Measurements from ENCODE around the gene FN3KRP. TPM values are rescaled to one million over a fixed set of nuclear protein-coding genes. Genes with fewer than 3 reads are reported as not detected.

FN3KRP gene
- total and polyA plus RNA-seq, 2 of the 13 experiments (the other 11 are each of a cell fraction or from before 2014, with no cell fraction given) = 22.4 to 28.2 TPM

DNA sequence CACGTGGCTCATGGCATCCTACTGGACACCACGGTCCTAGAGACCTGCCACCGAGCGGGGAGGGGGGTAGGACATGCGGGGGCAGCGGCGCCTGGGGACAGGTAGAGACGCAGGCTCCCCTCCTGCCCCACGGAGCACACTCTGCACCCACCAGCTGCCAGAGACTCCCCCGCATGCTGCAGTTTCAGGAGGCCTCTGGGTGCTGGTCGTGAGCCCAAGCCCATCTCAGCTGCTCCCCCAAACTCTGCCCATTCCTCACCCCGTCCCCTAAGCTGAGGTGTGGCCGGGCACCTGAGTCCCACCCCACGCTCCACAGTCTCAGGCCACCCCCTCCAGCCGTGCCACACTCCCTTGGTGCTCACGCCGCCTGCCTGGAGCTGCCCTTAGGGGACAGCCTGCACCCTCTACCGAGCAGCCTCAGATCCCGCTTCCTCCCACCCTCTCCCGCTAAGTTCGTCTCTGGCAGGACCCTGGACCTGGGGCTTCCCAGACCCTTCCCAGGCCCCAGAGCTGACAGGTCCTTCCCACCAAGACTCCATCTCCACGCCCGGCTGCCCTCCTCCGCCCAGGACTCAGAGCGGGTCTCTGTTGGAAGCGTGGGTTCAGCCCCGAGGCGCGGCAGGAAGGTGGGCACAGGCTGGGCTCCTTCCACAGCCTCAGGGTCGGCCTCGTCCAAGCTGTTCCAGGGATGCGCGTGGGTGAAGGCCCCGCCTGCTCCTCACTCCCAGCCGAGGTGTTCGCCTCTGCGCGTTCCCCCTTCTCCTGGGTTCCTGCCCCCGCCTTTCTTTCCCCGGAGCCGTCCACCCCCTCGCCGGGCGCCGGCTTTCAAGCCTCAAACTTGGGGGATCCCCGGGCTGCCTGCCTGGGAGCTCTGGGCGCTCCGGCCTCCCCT, 19.3 kb upstream of the FN3KRP start (continued):
- TF ChIP-seq, protein P1, sequence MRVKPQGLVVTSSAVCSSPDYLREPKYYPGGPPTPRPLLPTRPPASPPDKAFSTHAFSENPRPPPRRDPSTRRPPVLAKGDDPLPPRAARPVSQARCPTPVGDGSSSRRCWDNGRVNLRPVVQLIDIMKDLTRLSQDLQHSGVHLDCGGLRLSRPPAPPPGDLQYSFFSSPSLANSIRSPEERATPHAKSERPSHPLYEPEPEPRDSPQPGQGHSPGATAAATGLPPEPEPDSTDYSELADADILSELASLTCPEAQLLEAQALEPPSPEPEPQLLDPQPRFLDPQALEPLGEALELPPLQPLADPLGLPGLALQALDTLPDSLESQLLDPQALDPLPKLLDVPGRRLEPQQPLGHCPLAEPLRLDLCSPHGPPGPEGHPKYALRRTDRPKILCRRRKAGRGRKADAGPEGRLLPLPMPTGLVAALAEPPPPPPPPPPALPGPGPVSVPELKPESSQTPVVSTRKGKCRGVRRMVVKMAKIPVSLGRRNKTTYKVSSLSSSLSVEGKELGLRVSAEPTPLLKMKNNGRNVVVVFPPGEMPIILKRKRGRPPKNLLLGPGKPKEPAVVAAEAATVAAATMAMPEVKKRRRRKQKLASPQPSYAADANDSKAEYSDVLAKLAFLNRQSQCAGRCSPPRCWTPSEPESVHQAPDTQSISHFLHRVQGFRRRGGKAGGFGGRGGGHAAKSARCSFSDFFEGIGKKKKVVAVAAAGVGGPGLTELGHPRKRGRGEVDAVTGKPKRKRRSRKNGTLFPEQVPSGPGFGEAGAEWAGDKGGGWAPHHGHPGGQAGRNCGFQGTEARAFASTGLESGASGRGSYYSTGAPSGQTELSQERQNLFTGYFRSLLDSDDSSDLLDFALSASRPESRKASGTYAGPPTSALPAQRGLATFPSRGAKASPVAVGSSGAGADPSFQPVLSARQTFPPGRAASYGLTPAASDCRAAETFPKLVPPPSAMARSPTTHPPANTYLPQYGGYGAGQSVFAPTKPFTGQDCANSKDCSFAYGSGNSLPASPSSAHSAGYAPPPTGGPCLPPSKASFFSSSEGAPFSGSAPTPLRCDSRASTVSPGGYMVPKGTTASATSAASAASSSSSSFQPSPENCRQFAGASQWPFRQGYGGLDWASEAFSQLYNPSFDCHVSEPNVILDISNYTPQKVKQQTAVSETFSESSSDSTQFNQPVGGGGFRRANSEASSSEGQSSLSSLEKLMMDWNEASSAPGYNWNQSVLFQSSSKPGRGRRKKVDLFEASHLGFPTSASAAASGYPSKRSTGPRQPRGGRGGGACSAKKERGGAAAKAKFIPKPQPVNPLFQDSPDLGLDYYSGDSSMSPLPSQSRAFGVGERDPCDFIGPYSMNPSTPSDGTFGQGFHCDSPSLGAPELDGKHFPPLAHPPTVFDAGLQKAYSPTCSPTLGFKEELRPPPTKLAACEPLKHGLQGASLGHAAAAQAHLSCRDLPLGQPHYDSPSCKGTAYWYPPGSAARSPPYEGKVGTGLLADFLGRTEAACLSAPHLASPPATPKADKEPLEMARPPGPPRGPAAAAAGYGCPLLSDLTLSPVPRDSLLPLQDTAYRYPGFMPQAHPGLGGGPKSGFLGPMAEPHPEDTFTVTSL (CRISPR knock-in tag; IDR thresholded peaks at IDR 0.05; ENCODE audit: borderline replicate concordance) = no peak
- TF ChIP-seq NONO (IDR thresholded peaks at IDR 0.05) = no peak
- TF ChIP-seq NONO (CRISPR knock-in tag; conservative IDR thresholded peaks at IDR 0.05) = no peak
- no peak for TF ChIP-seq MTF1 (CRISPR knock-in tag; IDR thresholded peaks at IDR 0.05)
- no peak for TF ChIP-seq ZNF703 (CRISPR knock-in tag; IDR thresholded peaks at IDR 0.05; ENCODE audit: borderline replicate concordance)
- no peak for TF ChIP-seq SP5 (CRISPR knock-in tag; IDR thresholded peaks at IDR 0.05; ENCODE audit: borderline replicate concordance, low read depth)
- TF ChIP-seq ZNF788 (CRISPR knock-in tag; IDR thresholded peaks at IDR 0.05; ENCODE audit: borderline replicate concordance) = no peak
- TF ChIP-seq PRPF4 (IDR thresholded peaks at IDR 0.05; ENCODE audit: low read depth, low read length, poor library complexity, severe bottlenecking) = no peak
- TF ChIP-seq, protein P2, sequence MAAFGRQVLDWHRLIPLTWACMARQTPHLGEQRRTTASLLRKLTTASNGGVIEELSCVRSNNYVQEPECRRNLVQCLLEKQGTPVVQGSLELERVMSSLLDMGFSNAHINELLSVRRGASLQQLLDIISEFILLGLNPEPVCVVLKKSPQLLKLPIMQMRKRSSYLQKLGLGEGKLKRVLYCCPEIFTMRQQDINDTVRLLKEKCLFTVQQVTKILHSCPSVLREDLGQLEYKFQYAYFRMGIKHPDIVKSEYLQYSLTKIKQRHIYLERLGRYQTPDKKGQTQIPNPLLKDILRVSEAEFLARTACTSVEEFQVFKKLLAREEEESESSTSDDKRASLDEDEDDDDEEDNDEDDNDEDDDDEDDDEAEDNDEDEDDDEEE (CRISPR knock-in tag; IDR thresholded peaks at IDR 0.05) = no peak
- TF ChIP-seq SRY (CRISPR knock-in tag; IDR thresholded peaks at IDR 0.05) = no peak; the same call in 1 of the 2 replicates
- TF ChIP-seq PAWR (CRISPR knock-in tag; IDR thresholded peaks at IDR 0.05; ENCODE audit: borderline replicate concordance) = no peak
- TF ChIP-seq ZFP90 (CRISPR knock-in tag; IDR thresholded peaks at IDR 0.05; ENCODE audit: borderline replicate concordance) = 0 out of 2 replicates have a peak, but pooled peaks have one; percentile 25
- no peak for TF ChIP-seq IRX3 (CRISPR knock-in tag; IDR thresholded peaks at IDR 0.05; ENCODE audit: borderline replicate concordance, low read depth)
- no peak for TF ChIP-seq ZNF232 (CRISPR knock-in tag; IDR thresholded peaks at IDR 0.05; ENCODE audit: borderline replicate concordance)
- no peak for TF ChIP-seq JUND (CRISPR knock-in tag; IDR thresholded peaks at IDR 0.05)
- no peak for TF ChIP-seq NFIB (CRISPR knock-in tag; IDR thresholded peaks at IDR 0.05; ENCODE audit: borderline replicate concordance)
- no peak for TF ChIP-seq KMT2B (CRISPR knock-in tag; IDR thresholded peaks at IDR 0.05)
- TF ChIP-seq ELF1 (CRISPR knock-in tag; IDR thresholded peaks at IDR 0.05) = no peak
- no peak for TF ChIP-seq ZFP62 (CRISPR knock-in tag; IDR thresholded peaks at IDR 0.05)
- 0 out of 2 replicates have a peak, but pooled peaks have one; percentile 59 for TF ChIP-seq ZNF546 (CRISPR knock-in tag; conservative IDR thresholded peaks at IDR 0.05)
- no peak for TF ChIP-seq ARID2 (CRISPR knock-in tag; IDR thresholded peaks at IDR 0.05; ENCODE audit: borderline replicate concordance)
